HL-60/S4 treated with retinoic acid at 250 ng/mL for 4 days and 3 days (cell line): Measurements from ENCODE around the gene RALGAPB.
"Not testable (repeated sequence)": the region's sequence is repeated elsewhere in the genome, so short reads cannot be mapped to it uniquely, and the experiment has no call there.

ENCODE experiments used
- in situ Hi-C: fragments of 300-500 bp; cut with MboI; formaldehyde crosslinking; loops from 2 replicates; pipeline ENCODE4 v1.7.0; 2022; ENCODE audit warnings: low sequenced_read_pairs

Gene RALGAPB

GRCh38 chr20:38446441-38447209 is 26.0 kb upstream of the RALGAPB start:
- in situ Hi-C loops, result no loop called here

DNA sequence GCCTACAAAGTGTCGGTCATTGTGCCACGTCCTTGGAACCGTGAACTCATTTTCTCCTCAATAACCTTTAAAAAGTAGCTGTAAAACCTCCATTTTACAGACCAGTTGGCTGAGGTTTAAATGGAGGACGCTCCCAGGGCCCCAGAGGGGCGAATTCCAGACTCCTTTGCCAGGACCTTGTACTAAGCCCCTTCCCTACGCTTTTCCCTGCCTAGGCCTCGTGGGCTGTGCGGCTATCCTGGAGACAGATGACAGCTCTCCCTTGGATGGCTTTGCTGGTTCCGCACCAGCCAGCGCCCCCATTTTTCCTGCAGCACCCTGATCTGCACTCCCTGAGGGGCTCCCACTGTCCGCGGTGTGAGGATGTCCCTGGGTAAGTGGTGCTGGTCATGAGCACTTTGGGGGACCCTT is 25.4 kb upstream of the RALGAPB start:
- in situ Hi-C loops, result no loop called here

- in situ Hi-C loops, result no loop called here
Observed at GRCh38 chr20:38447931-38448675, 24.5 kb upstream of the RALGAPB start.

GRCh38 chr20:38449046-38449445 is 23.6 kb upstream of the RALGAPB start:
- in situ Hi-C loops, result no loop called here

DNA sequence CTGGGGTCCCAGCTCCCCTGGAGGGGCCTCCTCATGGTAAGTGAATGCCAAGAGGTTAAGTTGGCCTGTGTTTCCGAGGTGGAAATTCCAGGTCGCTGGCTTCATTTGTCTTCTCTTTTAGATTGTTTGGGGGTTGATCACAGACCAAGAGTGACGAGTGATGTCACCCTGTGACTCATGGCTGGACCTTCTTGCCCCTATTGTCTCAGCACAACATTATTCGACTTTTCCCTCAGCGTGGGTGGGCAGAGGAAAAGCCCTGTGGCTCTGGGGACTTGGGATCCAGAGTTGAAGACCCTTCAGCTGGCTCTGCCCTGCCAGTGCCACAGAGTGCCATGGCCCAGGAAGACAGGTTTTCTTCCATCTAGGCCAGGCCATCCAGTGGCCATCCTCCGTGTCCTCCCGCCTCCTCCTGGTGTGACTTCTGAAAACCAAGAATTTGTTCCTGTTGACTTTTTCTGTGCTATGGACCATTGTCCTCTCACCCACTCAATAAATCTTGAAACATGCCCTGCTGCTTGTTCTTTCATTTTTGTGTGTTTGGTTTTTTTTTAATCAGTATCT is 22.1 kb upstream of the RALGAPB start:
- in situ Hi-C loops, result no loop called here

- in situ Hi-C loops, result no loop called here
Observed at GRCh38 chr20:38452880-38453624, 19.6 kb upstream of the RALGAPB start.

DNA sequence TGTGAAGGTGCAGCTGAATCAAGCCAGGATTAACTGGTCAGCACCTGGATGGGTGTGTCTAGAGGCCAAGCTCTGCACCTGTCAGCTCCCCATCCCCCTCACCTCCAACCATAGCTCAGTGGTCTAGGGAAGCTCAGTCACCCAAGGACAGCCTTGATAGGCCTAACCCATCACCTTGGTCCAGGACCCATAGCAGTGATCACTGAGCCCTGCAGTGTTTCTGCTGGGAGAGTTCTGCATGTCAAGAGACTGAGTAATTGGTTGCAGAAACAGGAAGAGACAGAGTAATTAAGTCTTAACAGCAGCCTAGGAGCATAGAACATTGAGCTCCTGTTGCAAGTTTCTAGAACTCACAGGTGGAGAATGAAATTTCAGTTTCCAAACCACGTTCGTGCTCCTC is 18.7 kb upstream of the RALGAPB start:
- in situ Hi-C loops, result no loop called here

GRCh38 chr20:38454556-38455473 is 17.8 kb upstream of the RALGAPB start:
- in situ Hi-C loops, result no loop called here

DNA sequence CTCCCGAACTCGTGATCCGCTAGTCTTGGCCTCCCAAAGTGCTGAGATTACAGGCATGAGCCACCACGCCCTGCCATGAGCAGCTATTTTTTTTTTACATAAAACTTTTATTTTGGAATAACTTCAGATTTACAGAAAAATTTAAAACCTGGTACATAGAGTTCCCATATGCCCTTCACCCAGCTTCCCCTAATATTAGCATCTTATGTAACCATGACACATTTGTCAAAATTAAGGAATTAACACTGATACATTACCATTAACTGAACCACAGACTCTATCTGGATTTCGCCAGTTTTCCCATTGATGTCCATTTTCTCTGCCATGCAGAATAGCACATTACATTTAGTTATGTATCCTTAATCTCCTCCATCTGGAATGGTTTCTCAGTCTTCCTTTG is 14.3 kb upstream of the RALGAPB start:
- in situ Hi-C loops, result no loop called here

DNA sequence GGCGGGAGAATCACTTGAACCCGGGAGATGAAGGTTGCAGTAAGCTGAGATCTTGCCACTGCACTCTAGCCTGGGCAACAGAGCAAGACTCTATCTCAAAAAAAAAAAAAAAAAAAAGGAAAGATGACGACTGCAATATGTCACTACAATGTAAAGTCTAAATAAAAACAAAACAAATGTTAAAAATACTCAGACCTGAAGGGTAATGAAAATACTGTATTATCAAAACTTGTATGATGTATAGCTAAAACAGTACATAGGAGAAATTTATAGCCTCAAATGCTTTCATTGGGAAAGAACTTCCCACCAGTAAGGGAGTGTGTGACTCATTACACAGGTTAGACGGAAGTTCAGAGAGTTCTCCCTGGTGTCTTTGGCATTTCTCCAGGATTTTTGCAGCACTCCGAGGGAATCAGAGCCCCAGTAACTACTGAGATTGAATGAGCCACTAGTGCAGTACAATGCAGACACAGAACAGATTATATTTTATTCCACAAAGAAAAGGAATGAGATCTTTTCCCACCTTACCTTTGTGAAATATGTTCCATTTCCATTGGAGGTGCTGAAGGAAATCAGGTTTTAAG is 12.5 kb upstream of the RALGAPB start:
- in situ Hi-C loops, result no loop called here

- in situ Hi-C loops, result not testable (repeated sequence)
Observed at GRCh38 chr20:38460631-38461030, 12.0 kb upstream of the RALGAPB start.

- in situ Hi-C loops, result not testable (repeated sequence)
Observed at GRCh38 chr20:38461167-38461566, 11.5 kb upstream of the RALGAPB start.

- in situ Hi-C loops, result not testable (repeated sequence)
Observed at GRCh38 chr20:38461569-38461968, 11.1 kb upstream of the RALGAPB start.

DNA sequence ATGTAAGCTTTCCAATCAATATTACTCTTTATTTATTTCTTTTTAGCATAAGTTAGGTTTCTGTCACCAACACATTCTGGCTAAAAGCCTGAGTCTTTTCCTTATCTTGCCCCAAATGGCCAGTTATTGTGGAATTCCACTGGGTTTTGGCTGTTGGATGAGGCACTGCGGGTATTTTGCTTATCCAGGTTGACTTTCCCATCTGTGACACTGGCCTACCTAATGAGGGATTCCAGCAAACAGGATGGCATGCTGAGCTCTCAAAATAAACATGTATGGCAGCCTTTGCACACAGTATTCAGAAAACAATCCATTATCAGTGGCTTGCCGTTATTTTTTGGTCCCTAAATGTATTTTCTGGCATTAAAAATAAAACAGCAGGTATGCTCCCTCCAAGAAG is 6.5 kb upstream of the RALGAPB start:
- in situ Hi-C loops, result no loop called here

DNA sequence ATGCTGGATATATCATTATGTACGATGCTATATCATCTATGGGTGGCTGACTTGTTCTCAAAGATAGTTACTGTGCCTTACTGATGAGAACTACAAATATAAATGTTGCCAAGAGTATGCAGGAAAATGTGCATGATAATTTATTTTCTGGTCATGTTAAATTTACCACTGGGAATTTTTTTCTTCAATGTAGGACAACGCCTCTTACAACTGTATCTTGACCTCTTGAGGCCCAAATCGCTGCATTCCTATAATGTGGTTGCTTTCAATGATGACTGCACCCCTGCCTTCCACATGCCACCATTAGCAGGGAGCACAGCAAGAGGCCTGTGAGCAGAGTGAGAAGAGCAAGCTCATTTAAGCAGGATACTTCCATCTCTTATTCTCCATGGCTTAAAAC is 5.7 kb upstream of the RALGAPB start:
- in situ Hi-C loops, result no loop called here

- in situ Hi-C loops, result no loop called here
Observed at GRCh38 chr20:38471245-38471644, 1.4 kb upstream of the RALGAPB start.

DNA sequence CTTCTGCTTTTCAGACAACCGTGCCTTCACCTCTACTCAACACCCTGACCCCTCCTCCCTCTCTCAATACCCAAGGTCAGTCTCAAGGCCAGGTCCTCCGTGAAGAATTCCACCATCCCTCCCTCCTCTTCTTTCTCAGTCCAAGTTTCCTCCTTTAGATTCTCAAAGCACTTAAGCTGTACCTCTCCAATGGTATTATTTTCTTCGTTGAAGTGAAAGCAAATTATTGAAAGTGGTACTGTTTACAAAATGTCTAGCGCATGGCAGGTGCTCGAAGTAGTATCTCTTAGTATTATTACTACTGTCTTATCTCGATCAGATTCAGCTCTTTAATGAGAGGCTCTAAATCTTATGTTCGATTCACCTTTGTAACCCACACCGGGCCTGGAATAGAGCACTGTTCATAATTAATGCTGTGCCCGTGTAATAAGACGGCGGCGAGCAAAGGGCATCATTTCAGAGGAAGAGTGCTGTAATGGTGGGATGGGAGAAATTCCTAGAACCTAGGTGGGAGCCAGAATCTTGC is 593 bp upstream of the RALGAPB start:
- in situ Hi-C loops, result no loop called here

DNA sequence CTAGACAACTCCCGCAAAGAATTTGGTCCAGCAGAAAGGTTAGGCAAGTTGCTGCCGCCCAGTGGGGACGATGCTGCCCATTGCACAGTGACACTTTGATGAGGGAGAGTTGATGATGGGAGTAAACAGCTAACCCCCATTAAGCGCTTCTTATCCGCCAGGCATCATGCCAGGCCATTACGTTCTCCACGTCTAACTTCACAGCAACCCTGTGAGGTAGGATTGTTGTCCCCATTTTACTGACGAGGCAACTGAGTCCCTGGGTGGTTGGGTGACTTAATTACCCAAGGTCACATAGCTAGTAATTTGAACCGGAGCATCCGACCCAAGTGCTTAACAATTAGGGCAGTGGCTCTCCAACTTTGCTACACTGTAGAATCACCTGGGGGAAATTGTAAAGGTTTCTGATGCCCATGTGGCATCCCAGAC is 738 bp downstream of the RALGAPB start:
- in situ Hi-C loops, result no loop called here

DNA sequence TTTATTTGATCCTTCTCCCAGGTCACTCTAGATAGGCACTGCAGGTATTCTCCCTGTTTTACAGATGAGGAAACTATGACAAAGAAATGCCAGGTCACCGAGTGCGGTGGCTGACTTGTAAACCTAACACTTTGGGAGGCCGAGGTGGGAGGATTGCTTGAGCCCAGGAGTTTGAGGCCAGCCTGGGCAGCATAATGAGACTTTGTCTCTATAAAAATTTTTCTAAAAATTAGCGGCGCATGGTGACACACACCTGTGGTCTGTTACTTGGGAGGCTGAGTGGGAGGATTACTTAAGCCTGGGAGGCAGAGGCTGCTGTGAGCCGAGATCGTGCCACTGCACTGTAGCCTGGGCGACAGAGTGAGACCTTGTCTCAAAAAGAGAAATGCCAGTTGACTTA is 5.1 kb downstream of the RALGAPB start:
- in situ Hi-C loops, result no loop called here

DNA sequence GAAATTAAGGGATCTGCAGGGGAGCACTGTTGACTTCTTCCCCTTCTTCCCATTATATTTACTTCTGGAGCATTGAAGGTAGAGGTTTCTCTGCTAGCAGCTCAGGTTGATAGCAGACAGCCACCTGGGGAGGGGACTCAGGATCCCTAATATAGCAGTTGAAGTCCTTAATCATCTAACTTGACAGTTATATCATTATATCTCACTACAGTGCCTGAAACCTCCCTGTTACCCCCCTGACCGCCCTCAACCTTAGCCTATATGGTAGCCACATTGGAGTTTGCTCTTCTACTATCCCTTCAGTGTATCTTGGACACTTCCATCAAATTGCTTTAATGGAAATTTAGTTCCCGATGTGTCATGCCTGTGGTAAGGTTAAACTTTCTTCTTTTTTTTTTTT is 7.0 kb downstream of the RALGAPB start:
- in situ Hi-C loops, result no loop called here
